Lower leg skin (tissue), 3 donors: ENCODE data around the gene MMGT1.

Experiments
- POLR2A ChIP-seq, 2 donors: fragments of 450-650 bp; IDR thresholded peaks; one replicate each; pipeline ENCODE4 v1.6.1; 2016 to 2017; ENCODE audit warnings: antibody characterized with exemption in 2 of 2, mild to moderate bottlenecking in 1 of 2, moderate library complexity in 1 of 2
- TF ChIP-seq, protein P1 (sequence below), 3 donors: fragments of 450-650 bp; IDR thresholded peaks; one replicate each; pipeline ENCODE4 v1.5.1; 2016; ENCODE audit warnings: antibody characterized with exemption in 3 of 3, mild to moderate bottlenecking in 3 of 3, moderate library complexity in 2 of 3

- no peak for TF ChIP-seq POLR2A (IDR thresholded peaks at IDR 0.05)
- TF ChIP-seq, protein P1, sequence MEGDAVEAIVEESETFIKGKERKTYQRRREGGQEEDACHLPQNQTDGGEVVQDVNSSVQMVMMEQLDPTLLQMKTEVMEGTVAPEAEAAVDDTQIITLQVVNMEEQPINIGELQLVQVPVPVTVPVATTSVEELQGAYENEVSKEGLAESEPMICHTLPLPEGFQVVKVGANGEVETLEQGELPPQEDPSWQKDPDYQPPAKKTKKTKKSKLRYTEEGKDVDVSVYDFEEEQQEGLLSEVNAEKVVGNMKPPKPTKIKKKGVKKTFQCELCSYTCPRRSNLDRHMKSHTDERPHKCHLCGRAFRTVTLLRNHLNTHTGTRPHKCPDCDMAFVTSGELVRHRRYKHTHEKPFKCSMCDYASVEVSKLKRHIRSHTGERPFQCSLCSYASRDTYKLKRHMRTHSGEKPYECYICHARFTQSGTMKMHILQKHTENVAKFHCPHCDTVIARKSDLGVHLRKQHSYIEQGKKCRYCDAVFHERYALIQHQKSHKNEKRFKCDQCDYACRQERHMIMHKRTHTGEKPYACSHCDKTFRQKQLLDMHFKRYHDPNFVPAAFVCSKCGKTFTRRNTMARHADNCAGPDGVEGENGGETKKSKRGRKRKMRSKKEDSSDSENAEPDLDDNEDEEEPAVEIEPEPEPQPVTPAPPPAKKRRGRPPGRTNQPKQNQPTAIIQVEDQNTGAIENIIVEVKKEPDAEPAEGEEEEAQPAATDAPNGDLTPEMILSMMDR (IDR thresholded peaks at IDR 0.05): no peak
Observed at GRCh38 chrX:135931644-135932487, 41.9 kb downstream of the MMGT1 start.
